ENCODE results near the gene UNC93B1. TPM values are rescaled to one million over a fixed set of nuclear protein-coding genes. Genes with fewer than 3 reads are reported as not detected.
"Not testable (repeated sequence)": the region's sequence is repeated elsewhere in the genome, so short reads cannot be mapped to it uniquely, and the experiment has no call there.

UNC93B1 gene
- total RNA-seq, 1 experiment from 2014 or later, result 26.5 TPM

DNA sequence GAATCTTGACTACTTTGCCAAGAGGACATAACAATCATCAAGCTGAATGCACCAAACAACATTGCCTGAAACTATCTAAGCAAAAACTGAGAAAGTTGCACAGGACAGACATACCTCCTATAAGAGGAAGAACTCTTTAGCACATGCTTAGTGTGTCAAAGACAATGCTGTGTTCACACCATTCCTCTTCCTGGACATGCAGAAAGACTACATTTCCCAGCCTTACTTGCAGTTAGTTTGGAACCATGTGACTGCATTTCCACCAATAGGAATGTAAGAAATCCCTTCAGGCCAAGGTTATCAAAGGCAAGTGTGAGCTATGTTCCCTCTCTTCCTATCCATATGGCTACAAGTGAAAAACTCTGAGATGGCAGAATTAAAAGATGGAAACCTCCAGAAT lies 39.2 kb downstream of the UNC93B1 start:
- not testable (repeated sequence) for H3K27me3 Mint-ChIP-seq (ENCODE audit: insufficient read depth, unreplicated experiment)

DNA sequence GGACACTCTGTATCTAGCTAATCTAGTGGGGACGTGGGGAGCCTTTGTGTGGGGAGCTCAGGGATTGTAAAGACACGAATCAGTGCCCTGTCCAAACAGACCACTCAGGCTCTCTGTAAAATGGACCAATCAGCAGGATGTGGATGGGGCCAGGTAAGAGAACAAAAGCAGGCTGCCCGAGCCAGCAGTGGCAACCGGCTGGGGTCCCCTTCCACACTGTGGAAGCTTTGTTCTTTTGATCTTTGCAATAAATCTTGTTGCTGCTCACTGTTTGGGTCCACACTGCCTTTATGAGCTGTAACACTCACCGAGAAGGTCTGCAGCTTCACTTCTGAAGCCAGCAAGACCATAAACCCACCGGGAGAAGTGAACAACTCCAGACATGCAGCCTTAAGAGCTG lies 40.0 kb downstream of the UNC93B1 start:
- H3K36me3 ChIP-seq (ENCODE audit: control insufficient read depth, insufficient read depth, low read length); BruUV-seq (replicated peaks); DNase-seq; H3K27me3 ChIP-seq (replicated peaks; ENCODE audit: control insufficient read depth, insufficient read depth, low read length); H3K27ac Mint-ChIP-seq (ENCODE audit: unreplicated experiment); H3K4me1 ChIP-seq; H3K4me3 Mint-ChIP-seq (ENCODE audit: unreplicated experiment); H3K36me3 Mint-ChIP-seq (ENCODE audit: insufficient read depth, unreplicated experiment); H3K9me3 ChIP-seq; H3K9me3 Mint-ChIP-seq (ENCODE audit: unreplicated experiment); H3K4me3 ChIP-seq (ENCODE audit: low read depth, low read length); intact Hi-C loops (cut with micrococcal nuclease; ENCODE audit: unreplicated experiment); H3K4me1 Mint-ChIP-seq (ENCODE audit: low read depth, unreplicated experiment); CTCF ChIA-PET; POLR2A ChIA-PET: not testable (repeated sequence)
- H3K27me3 Mint-ChIP-seq (ENCODE audit: insufficient read depth, unreplicated experiment), result peaks cover 12% of the 10 kb centered on the region

More for the DNA sequence above, 39.2 kb downstream of the UNC93B1 start:
- H3K4me1 Mint-ChIP-seq (ENCODE audit: low read depth, unreplicated experiment); H3K4me3 Mint-ChIP-seq (ENCODE audit: unreplicated experiment); H3K27ac Mint-ChIP-seq (ENCODE audit: unreplicated experiment); BruUV-seq (replicated peaks); H3K4me3 ChIP-seq (ENCODE audit: low read depth, low read length); H3K36me3 Mint-ChIP-seq (ENCODE audit: insufficient read depth, unreplicated experiment); H3K4me1 ChIP-seq; H3K9me3 Mint-ChIP-seq (ENCODE audit: unreplicated experiment); H3K9me3 ChIP-seq; intact Hi-C loops (cut with micrococcal nuclease; ENCODE audit: unreplicated experiment); H3K36me3 ChIP-seq (ENCODE audit: control insufficient read depth, insufficient read depth, low read length); H3K27me3 ChIP-seq (replicated peaks; ENCODE audit: control insufficient read depth, insufficient read depth, low read length); POLR2A ChIA-PET; DNase-seq; CTCF ChIA-PET: not testable (repeated sequence)

DNA sequence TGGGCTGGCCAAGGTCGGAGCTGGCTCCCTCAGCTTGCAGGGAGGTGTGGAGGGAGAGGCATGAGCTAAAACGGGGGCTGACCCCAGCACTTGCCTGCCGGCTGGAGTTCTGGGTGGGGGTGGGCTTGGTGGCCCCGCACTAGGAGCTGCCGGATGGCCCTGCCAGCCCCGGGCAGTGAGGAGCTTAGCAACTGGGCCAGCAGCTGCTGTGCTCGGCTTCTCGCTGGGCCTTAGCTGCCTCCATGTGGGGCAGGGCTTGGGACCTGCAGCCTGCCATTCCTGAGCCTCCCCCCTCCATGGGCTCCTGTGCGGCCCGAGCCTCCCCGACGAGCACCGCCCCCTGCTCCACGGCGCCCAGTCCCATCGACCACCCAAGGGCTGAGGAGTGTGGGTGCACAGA lies 40.7 kb downstream of the UNC93B1 start:
- H3K9me3 ChIP-seq; H3K4me3 Mint-ChIP-seq (ENCODE audit: unreplicated experiment); POLR2A ChIA-PET; intact Hi-C loops (cut with micrococcal nuclease; ENCODE audit: unreplicated experiment); H3K27me3 ChIP-seq (replicated peaks; ENCODE audit: control insufficient read depth, insufficient read depth, low read length); BruUV-seq (replicated peaks); H3K4me1 Mint-ChIP-seq (ENCODE audit: low read depth, unreplicated experiment); H3K4me3 ChIP-seq (ENCODE audit: low read depth, low read length); H3K27ac Mint-ChIP-seq (ENCODE audit: unreplicated experiment); H3K36me3 Mint-ChIP-seq (ENCODE audit: insufficient read depth, unreplicated experiment); CTCF ChIA-PET; DNase-seq; H3K9me3 Mint-ChIP-seq (ENCODE audit: unreplicated experiment); H3K4me1 ChIP-seq; H3K36me3 ChIP-seq (ENCODE audit: control insufficient read depth, insufficient read depth, low read length): not testable (repeated sequence)
- peaks cover 12% of the 10 kb centered on the region for H3K27me3 Mint-ChIP-seq (ENCODE audit: insufficient read depth, unreplicated experiment)

DNA sequence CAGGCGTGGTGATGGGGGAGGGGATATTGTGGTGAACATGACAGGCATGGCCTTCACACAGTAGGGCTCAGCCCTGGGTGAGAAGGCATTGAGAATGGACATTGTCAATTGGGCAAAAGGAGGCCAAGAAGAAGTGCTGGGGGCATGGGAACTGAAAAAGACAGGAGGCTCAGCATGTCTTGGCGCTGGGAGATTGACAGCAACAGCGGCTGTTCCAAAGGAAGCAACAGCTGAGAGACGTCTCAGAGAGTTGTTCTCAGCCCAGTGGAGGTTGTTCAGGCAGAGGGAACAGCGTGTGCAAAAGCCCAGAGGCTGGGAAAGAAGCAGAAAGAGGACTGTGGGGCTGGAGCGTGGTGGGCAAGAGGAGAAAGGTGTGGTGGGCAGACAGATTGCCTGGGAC lies 47.7 kb downstream of the UNC93B1 start:
- DNase-seq; H3K27me3 ChIP-seq (replicated peaks; ENCODE audit: control insufficient read depth, insufficient read depth, low read length); H3K4me1 ChIP-seq; POLR2A ChIA-PET; H3K9me3 Mint-ChIP-seq (ENCODE audit: unreplicated experiment); intact Hi-C loops (cut with micrococcal nuclease; ENCODE audit: unreplicated experiment); H3K9me3 ChIP-seq; H3K27ac Mint-ChIP-seq (ENCODE audit: unreplicated experiment); BruUV-seq (replicated peaks); H3K36me3 Mint-ChIP-seq (ENCODE audit: insufficient read depth, unreplicated experiment); H3K4me3 ChIP-seq (ENCODE audit: low read depth, low read length); H3K36me3 ChIP-seq (ENCODE audit: control insufficient read depth, insufficient read depth, low read length); H3K4me1 Mint-ChIP-seq (ENCODE audit: low read depth, unreplicated experiment): not testable (repeated sequence)
- peak overlapping the region; percentile 88 for H3K4me3 Mint-ChIP-seq (ENCODE audit: unreplicated experiment)
- H3K27me3 Mint-ChIP-seq (ENCODE audit: insufficient read depth, unreplicated experiment), result peaks cover 19% of the 10 kb centered on the region
- CTCF ChIA-PET, result interaction anchor here (0.6 to 2.5 kb wide), 18 partner anchors 9 to 283 kb away, joined by 3 to 14 read pairs (median 4); partner anchors contain the start of genes ALDH3B1 and UNC93B1

- H3K4me1 Mint-ChIP-seq (ENCODE audit: low read depth, unreplicated experiment); H3K36me3 ChIP-seq (ENCODE audit: control insufficient read depth, insufficient read depth, low read length); intact Hi-C loops (cut with micrococcal nuclease; ENCODE audit: unreplicated experiment); POLR2A ChIA-PET; H3K36me3 Mint-ChIP-seq (ENCODE audit: insufficient read depth, unreplicated experiment); H3K27ac Mint-ChIP-seq (ENCODE audit: unreplicated experiment); H3K27me3 ChIP-seq (replicated peaks; ENCODE audit: control insufficient read depth, insufficient read depth, low read length); H3K9me3 Mint-ChIP-seq (ENCODE audit: unreplicated experiment); H3K9me3 ChIP-seq; BruUV-seq (replicated peaks); H3K4me1 ChIP-seq: not testable (repeated sequence)
- Mint-ChIP-seq H3K27me3 (ENCODE audit: insufficient read depth, unreplicated experiment) (peaks cover 16% of the 10 kb centered on the region), H3K4me3 (ENCODE audit: unreplicated experiment) (peak overlapping the region; percentile 88)
- TF ChIP-seq, protein P1, sequence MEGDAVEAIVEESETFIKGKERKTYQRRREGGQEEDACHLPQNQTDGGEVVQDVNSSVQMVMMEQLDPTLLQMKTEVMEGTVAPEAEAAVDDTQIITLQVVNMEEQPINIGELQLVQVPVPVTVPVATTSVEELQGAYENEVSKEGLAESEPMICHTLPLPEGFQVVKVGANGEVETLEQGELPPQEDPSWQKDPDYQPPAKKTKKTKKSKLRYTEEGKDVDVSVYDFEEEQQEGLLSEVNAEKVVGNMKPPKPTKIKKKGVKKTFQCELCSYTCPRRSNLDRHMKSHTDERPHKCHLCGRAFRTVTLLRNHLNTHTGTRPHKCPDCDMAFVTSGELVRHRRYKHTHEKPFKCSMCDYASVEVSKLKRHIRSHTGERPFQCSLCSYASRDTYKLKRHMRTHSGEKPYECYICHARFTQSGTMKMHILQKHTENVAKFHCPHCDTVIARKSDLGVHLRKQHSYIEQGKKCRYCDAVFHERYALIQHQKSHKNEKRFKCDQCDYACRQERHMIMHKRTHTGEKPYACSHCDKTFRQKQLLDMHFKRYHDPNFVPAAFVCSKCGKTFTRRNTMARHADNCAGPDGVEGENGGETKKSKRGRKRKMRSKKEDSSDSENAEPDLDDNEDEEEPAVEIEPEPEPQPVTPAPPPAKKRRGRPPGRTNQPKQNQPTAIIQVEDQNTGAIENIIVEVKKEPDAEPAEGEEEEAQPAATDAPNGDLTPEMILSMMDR (IDR thresholded peaks at IDR 0.05; ENCODE audit: insufficient read depth in 1 of 2, low read depth in 1 of 2, low read length in 1 of 2, severe bottlenecking in 1 of 2, unreplicated experiment in 1 of 2), result peak; percentile 72 to 95
- CTCF ChIA-PET, result interaction anchor here (0.6 to 2.5 kb wide), 23 partner anchors 9 to 284 kb away, joined by 3 to 14 read pairs (median 4); partner anchors contain the start of genes ALDH3B1 and UNC93B1
- DNase-seq, result peak; percentile 72 to 95
- peak overlapping the region; percentile 49 for H3K4me3 ChIP-seq (ENCODE audit: low read depth, low read length)
Observed at GRCh38 chr11:67955461-67956007, 48.4 kb downstream of the UNC93B1 start.

DNA sequence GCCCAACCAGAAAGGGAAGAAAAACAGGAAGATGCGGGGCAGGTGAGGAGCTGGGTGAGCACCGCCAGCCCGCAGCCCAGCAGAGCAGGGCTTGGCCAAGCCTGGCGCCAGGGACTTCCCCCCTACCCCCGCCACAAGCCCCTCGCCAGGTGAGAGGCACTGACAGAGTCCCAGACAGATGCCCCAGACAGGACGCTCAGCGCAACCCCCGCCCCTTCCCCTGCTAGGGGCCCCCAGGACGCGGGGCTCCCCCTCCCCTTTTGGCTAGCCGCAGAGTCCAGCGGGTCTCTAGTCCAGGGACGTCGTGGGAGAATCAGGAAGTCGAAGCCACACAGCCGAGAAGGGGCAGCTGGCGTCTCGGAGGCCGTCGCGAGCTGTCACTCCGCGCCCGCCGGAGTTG lies 48.9 kb downstream of the UNC93B1 start:
- H3K36me3 Mint-ChIP-seq (ENCODE audit: insufficient read depth, unreplicated experiment); POLR2A ChIA-PET; H3K9me3 ChIP-seq; H3K27ac Mint-ChIP-seq (ENCODE audit: unreplicated experiment); DNase-seq; H3K36me3 ChIP-seq (ENCODE audit: control insufficient read depth, insufficient read depth, low read length); H3K4me1 Mint-ChIP-seq (ENCODE audit: low read depth, unreplicated experiment); intact Hi-C loops (cut with micrococcal nuclease; ENCODE audit: unreplicated experiment); BruUV-seq (replicated peaks); H3K4me1 ChIP-seq; H3K27me3 ChIP-seq (replicated peaks; ENCODE audit: control insufficient read depth, insufficient read depth, low read length); H3K9me3 Mint-ChIP-seq (ENCODE audit: unreplicated experiment): not testable (repeated sequence)
- H3K4me3 ChIP-seq (ENCODE audit: low read depth, low read length), result peak overlapping the region; percentile 49
- Mint-ChIP-seq H3K27me3 (ENCODE audit: insufficient read depth, unreplicated experiment) (peaks cover 16% of the 10 kb centered on the region), H3K4me3 (ENCODE audit: unreplicated experiment) (peak overlapping the region; percentile 88)
- CTCF ChIA-PET, result interaction anchor here (0.6 to 2.5 kb wide), 16 partner anchors 8 to 254 kb away, joined by 3 to 14 read pairs (median 4); partner anchors contain the start of genes ALDH3B1 and UNC93B1

Measured in Caco-2 (cell line).